HG03558 (cell line): ENCODE data around the gene NHLRC2.
"Not testable (repeated sequence)": the region's sequence is repeated elsewhere in the genome, so short reads cannot be mapped to it uniquely, and the experiment has no call there.

Experiments
- ATAC-seq: cut with Tn5 transposase; IDR thresholded peaks from one replicate; pipeline ENCODE4 v1.9.1; 2021; ENCODE audit warnings: moderate number of reproducible peaks; ENCODE audit not compliant: unreplicated experiment; ENCODE audit errors: extremely low read depth

The NHLRC2 gene

GRCh38 chr10:113854013-113854760 lies at the start of gene NHLRC2, which contains the start of gene DCLRE1A:
Gene NHLRC2, plus strand, starts transcription at chr10:113854661. Its CDS starts 212 bp downstream, at chr10:113854873.
Gene DCLRE1A, minus strand, starts transcription at chr10:113854082. Its CDS starts 900 bp downstream, at chr10:113853182.
- ATAC-seq = no peak

- ATAC-seq = no peak
Observed at GRCh38 chr10:113806503-113806902, 48.0 kb upstream of the NHLRC2 start.

- ATAC-seq = no peak
Observed at GRCh38 chr10:113808168-113808567, 46.3 kb upstream of the NHLRC2 start.

- not testable (repeated sequence) for ATAC-seq
Observed at GRCh38 chr10:113814700-113815099, 39.8 kb upstream of the NHLRC2 start.

- ATAC-seq = no peak
Observed at GRCh38 chr10:113819989-113820388, 34.5 kb upstream of the NHLRC2 start.

- no peak for ATAC-seq
Observed at GRCh38 chr10:113820507-113820906, 34.0 kb upstream of the NHLRC2 start.

GRCh38 chr10:113821306-113821705 lies 33.2 kb upstream of the NHLRC2 start:
- not testable (repeated sequence) for ATAC-seq

GRCh38 chr10:113822174-113822573 lies 32.3 kb upstream of the NHLRC2 start:
- ATAC-seq = no peak

GRCh38 chr10:113823389-113823788 lies 31.1 kb upstream of the NHLRC2 start:
- ATAC-seq = no peak

GRCh38 chr10:113825791-113826190 lies 28.7 kb upstream of the NHLRC2 start:
- ATAC-seq = no peak

GRCh38 chr10:113828567-113828966 lies 25.9 kb upstream of the NHLRC2 start:
- not testable (repeated sequence) for ATAC-seq

GRCh38 chr10:113842171-113842570 lies 12.3 kb upstream of the NHLRC2 start:
- ATAC-seq = no peak

GRCh38 chr10:113843972-113844485 lies 10.4 kb upstream of the NHLRC2 start:
- ATAC-seq = no peak

- no peak for ATAC-seq
Observed at GRCh38 chr10:113846036-113846435, 8.4 kb upstream of the NHLRC2 start.

GRCh38 chr10:113849140-113849803 lies 5.2 kb upstream of the NHLRC2 start:
- no peak for ATAC-seq

GRCh38 chr10:113849946-113850345 lies 4.5 kb upstream of the NHLRC2 start:
- no peak for ATAC-seq

- ATAC-seq = no peak
Observed at GRCh38 chr10:113853578-113854012, 866 bp upstream of the NHLRC2 start.

- ATAC-seq = no peak
Observed at GRCh38 chr10:113854761-113855588, 514 bp downstream of the NHLRC2 start.

GRCh38 chr10:113856563-113856962 lies 2.1 kb downstream of the NHLRC2 start:
- no peak for ATAC-seq

GRCh38 chr10:113857210-113857609 lies 2.7 kb downstream of the NHLRC2 start:
- no peak for ATAC-seq
